Activated naive CD8-positive, alpha-beta T cell treated with anti-CD3 and anti-CD28 coated beads, Interleukin-2, amount 50 U/mL, for 24 hours (primary cell): ENCODE measurements around the gene TRIM17.

ENCODE experiments used
- ATAC-seq: fragments of 150-1000 bp; cut with Tn5 transposase; one replicate; pipeline ENCODE4 v1.10.0; 2021
- DNase-seq: peaks from one replicate; pipeline ENCODE4 v3.0.0; 2021
- H3K27ac Mint-ChIP-seq: one replicate; pipeline ENCODE4 v1.8.0; 2021; ENCODE audit warnings: mild to moderate bottlenecking, mixed read lengths
- H3K27me3 Mint-ChIP-seq: one replicate; pipeline ENCODE4 v1.8.0; 2021; ENCODE audit warnings: mixed read lengths
- H3K36me3 Mint-ChIP-seq: one replicate; pipeline ENCODE4 v1.8.0; 2021; ENCODE audit warnings: low read depth, mixed read lengths
- H3K4me1 Mint-ChIP-seq: one replicate; pipeline ENCODE4 v1.8.0; 2021; ENCODE audit warnings: mixed read lengths
- H3K4me3 Mint-ChIP-seq: one replicate; pipeline ENCODE4 v1.8.0; 2021; ENCODE audit warnings: mild to moderate bottlenecking, moderate library complexity, mixed read lengths
- H3K9me3 Mint-ChIP-seq: one replicate; pipeline ENCODE4 v1.8.0; 2021; ENCODE audit warnings: mixed read lengths

TRIM17 gene

GRCh38 chr1:228393268-228393701 lies 23.4 kb downstream of the TRIM17 start:
- ATAC-seq: no peak
- Mint-ChIP-seq H3K36me3 (peaks cover 11% of the 10 kb centered on the region), H3K9me3 (no peaks in the 10 kb centered on the region), H3K27ac (no peak overlapping the region), H3K4me3 (no peak overlapping the region), H3K4me1 (peaks cover 3% of the 10 kb centered on the region), H3K27me3 (no peaks in the 10 kb centered on the region)
- no peak for DNase-seq

- H3K36me3 Mint-ChIP-seq: peaks cover 8% of the 10 kb centered on the region
- H3K4me3 Mint-ChIP-seq: no peak overlapping the region
- H3K27me3 Mint-ChIP-seq: no peaks in the 10 kb centered on the region
- DNase-seq: no peak
- ATAC-seq: peak; percentile 17
- H3K9me3 Mint-ChIP-seq: no peaks in the 10 kb centered on the region
- peaks cover 3% of the 10 kb centered on the region for H3K4me1 Mint-ChIP-seq
- no peak overlapping the region for H3K27ac Mint-ChIP-seq
These were observed 24.3 kb downstream of the TRIM17 start for GRCh38 chr1:228392111-228392936.

- Mint-ChIP-seq H3K36me3 (peaks cover 8% of the 10 kb centered on the region), H3K4me1 (peaks cover 3% of the 10 kb centered on the region), H3K4me3 (no peak overlapping the region), H3K27me3 (no peaks in the 10 kb centered on the region), H3K27ac (no peak overlapping the region), H3K9me3 (no peaks in the 10 kb centered on the region)
- DNase-seq (no peak), ATAC-seq (peak; percentile 9)
These were observed 25.1 kb downstream of the TRIM17 start for GRCh38 chr1:228391411-228392020.

- Mint-ChIP-seq H3K27me3 (no peaks in the 10 kb centered on the region), H3K9me3 (no peaks in the 10 kb centered on the region), H3K36me3 (peaks cover 7% of the 10 kb centered on the region), H3K4me3 (no peak overlapping the region), H3K4me1 (peaks cover 3% of the 10 kb centered on the region), H3K27ac (no peak overlapping the region)
- DNase-seq (no peak), ATAC-seq (no peak)
These were observed 26.0 kb downstream of the TRIM17 start for GRCh38 chr1:228390649-228391048.

- ATAC-seq (no peak), DNase-seq (no peak)
- Mint-ChIP-seq H3K36me3 (no peaks in the 10 kb centered on the region), H3K27ac (no peak overlapping the region), H3K27me3 (no peaks in the 10 kb centered on the region), H3K4me1 (peaks cover 1% of the 10 kb centered on the region), H3K9me3 (no peaks in the 10 kb centered on the region), H3K4me3 (no peak overlapping the region)
These were observed 29.3 kb downstream of the TRIM17 start for GRCh38 chr1:228387321-228387720.

GRCh38 chr1:228385232-228385631 lies 31.4 kb downstream of the TRIM17 start:
- Mint-ChIP-seq H3K27me3 (peaks cover 2% of the 10 kb centered on the region), H3K9me3 (no peaks in the 10 kb centered on the region), H3K27ac (no peak overlapping the region), H3K36me3 (no peaks in the 10 kb centered on the region), H3K4me1 (no peaks in the 10 kb centered on the region), H3K4me3 (no peak overlapping the region)
- DNase-seq (no peak), ATAC-seq (no peak)

- ATAC-seq (no peak), DNase-seq (no peak)
- H3K27ac Mint-ChIP-seq: no peak overlapping the region
- H3K4me1 Mint-ChIP-seq: peaks cover 5% of the 10 kb centered on the region
- no peak overlapping the region for H3K4me3 Mint-ChIP-seq
- H3K36me3 Mint-ChIP-seq: no peaks in the 10 kb centered on the region
- H3K9me3 Mint-ChIP-seq: no peaks in the 10 kb centered on the region
- peaks cover 14% of the 10 kb centered on the region for H3K27me3 Mint-ChIP-seq
These were observed 32.9 kb downstream of the TRIM17 start for GRCh38 chr1:228383773-228384172.

- peaks cover 7% of the 10 kb centered on the region for H3K4me1 Mint-ChIP-seq
- H3K9me3 Mint-ChIP-seq: no peaks in the 10 kb centered on the region
- H3K27me3 Mint-ChIP-seq: peaks cover 17% of the 10 kb centered on the region
- DNase-seq (no peak), ATAC-seq (no peak)
- no peaks in the 10 kb centered on the region for H3K36me3 Mint-ChIP-seq
- H3K4me3 Mint-ChIP-seq: no peak overlapping the region
- no peak overlapping the region for H3K27ac Mint-ChIP-seq
These were observed 35.3 kb downstream of the TRIM17 start for GRCh38 chr1:228381356-228381755.

- no peaks in the 10 kb centered on the region for H3K9me3 Mint-ChIP-seq
- H3K4me1 Mint-ChIP-seq: peaks cover 7% of the 10 kb centered on the region
- H3K4me3 Mint-ChIP-seq: peak overlapping the region; percentile 26
- no peak for DNase-seq
- ATAC-seq: no peak
- no peaks in the 10 kb centered on the region for H3K36me3 Mint-ChIP-seq
- H3K27ac Mint-ChIP-seq: no peak overlapping the region
- peaks cover 17% of the 10 kb centered on the region for H3K27me3 Mint-ChIP-seq
These were observed 37.0 kb downstream of the TRIM17 start for GRCh38 chr1:228379666-228380065.

- Mint-ChIP-seq H3K36me3 (no peaks in the 10 kb centered on the region), H3K27ac (no peak overlapping the region), H3K9me3 (no peaks in the 10 kb centered on the region), H3K27me3 (peaks cover 17% of the 10 kb centered on the region), H3K4me3 (peak overlapping the region; percentile 75), H3K4me1 (peaks cover 7% of the 10 kb centered on the region)
- ATAC-seq (no peak), DNase-seq (peak; percentile 11)
These were observed 37.7 kb downstream of the TRIM17 start for GRCh38 chr1:228378873-228379460.

- Mint-ChIP-seq H3K9me3 (no peaks in the 10 kb centered on the region), H3K36me3 (no peaks in the 10 kb centered on the region), H3K4me3 (peak overlapping the region; percentile 75), H3K27me3 (peaks cover 17% of the 10 kb centered on the region), H3K27ac (no peak overlapping the region), H3K4me1 (peaks cover 7% of the 10 kb centered on the region)
- DNase-seq: peak; percentile 66
- peak; percentile 42 for ATAC-seq
These were observed 38.4 kb downstream of the TRIM17 start for GRCh38 chr1:228378090-228378872.

- H3K27me3 Mint-ChIP-seq: peaks cover 17% of the 10 kb centered on the region
- no peaks in the 10 kb centered on the region for H3K9me3 Mint-ChIP-seq
- no peak overlapping the region for H3K27ac Mint-ChIP-seq
- H3K36me3 Mint-ChIP-seq: no peaks in the 10 kb centered on the region
- peaks cover 7% of the 10 kb centered on the region for H3K4me1 Mint-ChIP-seq
- H3K4me3 Mint-ChIP-seq: no peak overlapping the region
- DNase-seq (no peak), ATAC-seq (no peak)
These were observed 39.0 kb downstream of the TRIM17 start for GRCh38 chr1:228377664-228378089.

GRCh38 chr1:228376651-228377631 lies 39.7 kb downstream of the TRIM17 start:
- ATAC-seq (no peak), DNase-seq (no peak)
- Mint-ChIP-seq H3K27me3 (peaks cover 17% of the 10 kb centered on the region), H3K4me3 (no peak overlapping the region), H3K27ac (no peak overlapping the region), H3K36me3 (no peaks in the 10 kb centered on the region), H3K4me1 (peaks cover 7% of the 10 kb centered on the region), H3K9me3 (no peaks in the 10 kb centered on the region)
